CD14-positive monocyte (primary cell): ENCODE results near the gene EDC3. TPM values are rescaled to one million over a fixed set of nuclear protein-coding genes. Genes with fewer than 3 reads are reported as not detected.

ENCODE experiments used
- DNase-seq, 3 donors: peaks; one replicate each; pipeline ENCODE4 v3.0.0-alpha.2; 2011 to 2022
- H2AFZ ChIP-seq: 2 replicates; pipeline ENCODE4 v1.6.0; 2012; ENCODE audit warnings: mild to moderate bottlenecking, low read depth, low read length, inconsistent platforms; ENCODE audit not compliant: insufficient read depth, poor library complexity, severe bottlenecking
- H3K27ac ChIP-seq, 2 donors: 1 replicate in 1 of 2; 2 replicates in 1 of 2; pipeline ENCODE4 v1.5.1; 2012 to 2013; ENCODE audit warnings: low read length in 2 of 2, control low read depth in 1 of 2, inconsistent platforms in 1 of 2, low read depth in 1 of 2, mild to moderate bottlenecking in 1 of 2
- H3K27me3 ChIP-seq, 2 donors: one replicate each; pipeline versions ENCODE4 v1.6.0 to v1.6.1; 2011 to 2013; ENCODE audit warnings: low read length in 2 of 2; ENCODE audit not compliant: control insufficient read depth in 2 of 2, insufficient read depth in 2 of 2
- H3K36me3 ChIP-seq, 2 donors: replicated peaks in 1 of 2; 1 replicate in 1 of 2; 2 replicates in 1 of 2; pipeline versions ENCODE4 v1.5.1 to v1.6.1; 2012 to 2013; ENCODE audit warnings: low read length in 2 of 2, control low read depth in 1 of 2, inconsistent platforms in 1 of 2, mild to moderate bottlenecking in 1 of 2; ENCODE audit not compliant: insufficient read depth in 2 of 2, control insufficient read depth in 1 of 2
- H3K4me1 ChIP-seq, 2 donors: 1 replicate in 1 of 2; 2 replicates in 1 of 2; pipeline versions ENCODE4 v1.5.1 to v1.6.1; 2012 to 2013; ENCODE audit warnings: low read length in 2 of 2, control low read depth in 1 of 2, inconsistent platforms in 1 of 2, mild to moderate bottlenecking in 1 of 2, moderate library complexity in 1 of 2; ENCODE audit not compliant: insufficient read depth in 2 of 2, control insufficient read depth in 1 of 2
- H3K4me2 ChIP-seq: replicated peaks from 2 replicates; pipeline ENCODE3; 2012; ENCODE audit warnings: low read length, moderate library complexity, mild to moderate bottlenecking; ENCODE audit not compliant: poor library complexity, severe bottlenecking; ENCODE audit errors: extremely low read depth
- H3K4me3 ChIP-seq, 3 experiments: fragments of 200-600 bp in 1 of 3; sonication (generic) in 1 of 3; replicated peaks in 1 of 3; 1 replicate in 2 of 3; 2 replicates in 1 of 3; pipeline ENCODE4 v1.5.1; 2011 to 2013; ENCODE audit warnings: low read length in 3 of 3, mild to moderate bottlenecking in 3 of 3, control low read depth in 2 of 3, low read depth in 2 of 3, inconsistent platforms in 1 of 3, moderate library complexity in 1 of 3
- H3K79me2 ChIP-seq: 2 replicates; pipeline ENCODE4 v1.6.0; 2012; ENCODE audit warnings: mild to moderate bottlenecking, control low read depth, inconsistent platforms, low read length, moderate library complexity; ENCODE audit not compliant: insufficient read depth
- H3K9ac ChIP-seq: 2 replicates; pipeline ENCODE4 v1.6.0; 2017; ENCODE audit warnings: low read length, mild to moderate bottlenecking; ENCODE audit not compliant: insufficient read depth, poor library complexity, severe bottlenecking
- H3K9me3 ChIP-seq, 2 donors: replicated peaks in 1 of 2; 1 replicate in 1 of 2; 2 replicates in 1 of 2; pipeline versions ENCODE4 v1.5.1 to v1.6.1; 2012 to 2013; ENCODE audit warnings: low read length in 2 of 2, control low read depth in 1 of 2; ENCODE audit not compliant: control insufficient read depth in 1 of 2, insufficient read depth in 1 of 2
- H4K20me1 ChIP-seq: 2 replicates; pipeline ENCODE4 v1.6.0; 2012; ENCODE audit warnings: mild to moderate bottlenecking, low read length, control low read depth, moderate library complexity; ENCODE audit not compliant: insufficient read depth
- H3K27ac Mint-ChIP-seq, 7 donors: one replicate each; pipeline ENCODE4 v1.8.0; 2020; ENCODE audit warnings: mild to moderate bottlenecking in 7 of 7, mixed read lengths in 7 of 7, moderate library complexity in 6 of 7, inconsistent platforms in 2 of 7
- H3K27me3 Mint-ChIP-seq, 3 donors: one replicate each; pipeline ENCODE4 v1.8.0; 2021 to 2022; ENCODE audit warnings: low read depth in 3 of 3, mild to moderate bottlenecking in 3 of 3, mixed read lengths in 3 of 3, moderate library complexity in 3 of 3, inconsistent platforms in 1 of 3
- H3K36me3 Mint-ChIP-seq, 2 donors: one replicate each; pipeline ENCODE4 v1.8.0; 2020; ENCODE audit warnings: mixed read lengths in 2 of 2, inconsistent platforms in 1 of 2, mild to moderate bottlenecking in 1 of 2
- H3K4me1 Mint-ChIP-seq: one replicate; pipeline ENCODE4 v1.8.0; 2020; ENCODE audit warnings: mild to moderate bottlenecking, mixed read lengths
- H3K4me3 Mint-ChIP-seq, 2 donors: one replicate each; pipeline ENCODE4 v1.8.0; 2020; ENCODE audit warnings: mild to moderate bottlenecking in 2 of 2, mixed read lengths in 2 of 2, moderate library complexity in 1 of 2
- H3K9me3 Mint-ChIP-seq, 7 donors: one replicate each; pipeline ENCODE4 v1.8.0; 2020 to 2022; ENCODE audit warnings: mixed read lengths in 7 of 7, mild to moderate bottlenecking in 6 of 7, moderate library complexity in 6 of 7, inconsistent platforms in 2 of 7
- WGBS: methylation state at CpG from one replicate; pipeline ENCODE4 v1.1.5; 2013; ENCODE audit warnings: missing lambda C conversion rate; ENCODE audit not compliant: insufficient coverage; 5-methylcytosine and 5-hydroxymethylcytosine counted together
- intact Hi-C, 2 donors: fragments of 100-400 bp; cut with micrococcal nuclease; formaldehyde crosslinking; loops; one replicate each; pipeline versions ENCODE4 v1.15.0 to v1.15.1; 2023
- polyA plus RNA-seq, 3 donors: library from polyadenylated mRNA; depleted of rRNA in 1 of 3; unstranded in 2 of 3; stranded (reverse) in 1 of 3; fragments of 300-500 nt in 2 of 3; fragments of >200 nt in 1 of 3; fragmentation: Illumina TruSeq in 2 of 3; gene quantifications; 1 replicate in 2 of 3; 2 replicates in 1 of 3; pipeline ENCODE4 v1.2.3, GENCODE V29; 2012 to 2021
- TF ChIP-seq, protein P1 (sequence below): fragments of 200-600 bp; IDR thresholded peaks from one replicate; pipeline ENCODE4 v1.8.0; 2022; ENCODE audit warnings: antibody characterized with exemption, mild to moderate bottlenecking

EDC3 gene
- polyA plus RNA-seq, 3 donors = 10.0 to 14.9 (median 10.5) TPM

GRCh38 chr15:74604983-74605794, 90.6 kb downstream of the EDC3 start:
- Mint-ChIP-seq H3K9me3 (peaks cover 0 to 1% (median 0%) of the 10 kb centered on the region in 7 donors), H3K4me1 (no peaks in the 10 kb centered on the region), H3K36me3 (no peaks in the 10 kb centered on the region), H3K27me3 (peaks cover 0 to 5% (median 3%) of the 10 kb centered on the region in 3 donors), H3K27ac (peak overlapping the region in 1 of 7 donors; percentile 32), H3K4me3 (no peak overlapping the region)
- 85% methylated on average over 6 of the region's 12 CpGs for WGBS
- Histone ChIP-seq H3K27ac (no peak overlapping the region), H4K20me1 (no peaks in the 10 kb centered on the region), H3K4me2 (no peak overlapping the region), H3K36me3 (no peaks in the 10 kb centered on the region), H3K79me2 (no peaks in the 10 kb centered on the region), H3K27me3 (no peaks in the 10 kb centered on the region), H3K9ac (no peak overlapping the region), H2AFZ (no peak overlapping the region), H3K4me1 (peaks cover 0 to 7% of the 10 kb centered on the region in 2 donors), H3K9me3 (no peaks in the 10 kb centered on the region), H3K4me3 (no peak overlapping the region)
- DNase-seq = no peak
- intact Hi-C loops = no loop called here
- TF ChIP-seq, protein P1, sequence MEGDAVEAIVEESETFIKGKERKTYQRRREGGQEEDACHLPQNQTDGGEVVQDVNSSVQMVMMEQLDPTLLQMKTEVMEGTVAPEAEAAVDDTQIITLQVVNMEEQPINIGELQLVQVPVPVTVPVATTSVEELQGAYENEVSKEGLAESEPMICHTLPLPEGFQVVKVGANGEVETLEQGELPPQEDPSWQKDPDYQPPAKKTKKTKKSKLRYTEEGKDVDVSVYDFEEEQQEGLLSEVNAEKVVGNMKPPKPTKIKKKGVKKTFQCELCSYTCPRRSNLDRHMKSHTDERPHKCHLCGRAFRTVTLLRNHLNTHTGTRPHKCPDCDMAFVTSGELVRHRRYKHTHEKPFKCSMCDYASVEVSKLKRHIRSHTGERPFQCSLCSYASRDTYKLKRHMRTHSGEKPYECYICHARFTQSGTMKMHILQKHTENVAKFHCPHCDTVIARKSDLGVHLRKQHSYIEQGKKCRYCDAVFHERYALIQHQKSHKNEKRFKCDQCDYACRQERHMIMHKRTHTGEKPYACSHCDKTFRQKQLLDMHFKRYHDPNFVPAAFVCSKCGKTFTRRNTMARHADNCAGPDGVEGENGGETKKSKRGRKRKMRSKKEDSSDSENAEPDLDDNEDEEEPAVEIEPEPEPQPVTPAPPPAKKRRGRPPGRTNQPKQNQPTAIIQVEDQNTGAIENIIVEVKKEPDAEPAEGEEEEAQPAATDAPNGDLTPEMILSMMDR = no peak

GRCh38 chr15:74603789-74604705, 91.8 kb downstream of the EDC3 start:
- 84% methylated on average over 9 of the region's 11 CpGs for WGBS

More at GRCh38 chr15:74603789-74604705, 91.8 kb downstream of the EDC3 start:
- Histone ChIP-seq H2AFZ (no peak overlapping the region), H3K36me3 (no peaks in the 10 kb centered on the region), H3K4me1 (peaks cover 5 to 11% of the 10 kb centered on the region in 2 donors), H3K4me2 (no peak overlapping the region), H3K27me3 (no peaks in the 10 kb centered on the region), H3K9ac (no peak overlapping the region), H3K9me3 (no peaks in the 10 kb centered on the region), H4K20me1 (no peaks in the 10 kb centered on the region), H3K79me2 (peaks cover 2% of the 10 kb centered on the region), H3K4me3 (no peak overlapping the region), H3K27ac (no peak overlapping the region)
- no peak overlapping the region for H3K4me3 Mint-ChIP-seq
- H3K27me3 Mint-ChIP-seq = peaks cover 0 to 5% (median 3%) of the 10 kb centered on the region in 3 donors
- peaks cover 0 to 1% (median 0%) of the 10 kb centered on the region in 7 donors for H3K9me3 Mint-ChIP-seq
- H3K4me1 Mint-ChIP-seq = peaks cover 5% of the 10 kb centered on the region
- peaks cover 0 to 4% of the 10 kb centered on the region in 2 donors for H3K36me3 Mint-ChIP-seq
- TF ChIP-seq, protein P1 = no peak
- intact Hi-C loops = no loop called here
- no peak for DNase-seq
- H3K27ac Mint-ChIP-seq = no peak overlapping the region
